SK-N-SH treated with all-trans-retinoic acid at 6 μM for 48 hours (cell line): ENCODE results near the gene SEC14L2.

Experiments
- ATAC-seq: fragments of 200-7000 bp; cut with Tn5 transposase; 3 replicates; pipeline ENCODE4 v1.9.1; 2020; ENCODE audit warnings: mild to moderate bottlenecking, moderate library complexity
- ARNTL ChIP-seq: fragments of 450-650 bp; formaldehyde crosslinking; IDR thresholded peaks from 2 replicates; pipeline ENCODE4 v1.5.0; 2020; ENCODE audit warnings: low read depth, mild to moderate bottlenecking, moderate library complexity, borderline replicate concordance
- BACH2 ChIP-seq: fragments of 250-450 bp; sonication (Bioruptor Pico); IDR thresholded peaks from 2 replicates; pipeline ENCODE4 v1.9.0; 2021; ENCODE audit warnings: mild to moderate bottlenecking, borderline replicate concordance
- CREB5 ChIP-seq: fragments of 250-450 bp; sonication (Bioruptor Pico); IDR thresholded peaks from 2 replicates; pipeline ENCODE4 v1.5.1; 2020; ENCODE audit warnings: low read depth, mild to moderate bottlenecking, moderate library complexity
- CSDC2 ChIP-seq: fragments of 250-450 bp; sonication (Bioruptor Pico); IDR thresholded peaks from 2 replicates; pipeline ENCODE4 v1.5.0; 2020; ENCODE audit warnings: mild to moderate bottlenecking, moderate library complexity
- CSRNP3 ChIP-seq: fragments of 250-450 bp; sonication (Bioruptor Pico); IDR thresholded peaks from 2 replicates; pipeline ENCODE4 v1.5.1; 2021; ENCODE audit warnings: mild to moderate bottlenecking, moderate library complexity
- ESRRG ChIP-seq: fragments of 250-450 bp; sonication (Bioruptor Pico); IDR thresholded peaks from 2 replicates; pipeline ENCODE4 v1.6.1; 2021; ENCODE audit warnings: mild to moderate bottlenecking
- GLIS3 ChIP-seq: fragments of 250-450 bp; sonication (Bioruptor Pico); IDR thresholded peaks from 2 replicates; pipeline ENCODE4 v1.5.0; 2020; ENCODE audit warnings: mild to moderate bottlenecking, moderate library complexity
- ISL1 ChIP-seq: fragments of 250-450 bp; sonication (Bioruptor Pico); IDR thresholded peaks from 2 replicates; pipeline ENCODE4 v2.1.2; 2022; ENCODE audit warnings: mild to moderate bottlenecking, moderate library complexity
- OSR1 ChIP-seq: fragments of 250-450 bp; sonication (Bioruptor Pico); IDR thresholded peaks from 2 replicates; pipeline ENCODE4 v1.8.0; 2022; ENCODE audit warnings: moderate library complexity, mild to moderate bottlenecking, inconsistent platforms
- PATZ1 ChIP-seq: fragments of 250-450 bp; sonication (Bioruptor Pico); IDR thresholded peaks from 2 replicates; pipeline ENCODE4 v1.8.0; 2020; ENCODE audit warnings: mild to moderate bottlenecking, moderate library complexity, borderline replicate concordance
- POU6F1 ChIP-seq: fragments of 250-450 bp; sonication (Bioruptor Pico); IDR thresholded peaks from 2 replicates; pipeline ENCODE4 v1.8.0; 2021; ENCODE audit warnings: low read depth, mild to moderate bottlenecking, moderate library complexity, borderline replicate concordance
- PPARA ChIP-seq: fragments of 250-450 bp; sonication (Bioruptor Pico); IDR thresholded peaks from 2 replicates; pipeline ENCODE4 v1.5.0; 2020; ENCODE audit warnings: mild to moderate bottlenecking, borderline replicate concordance
- RARB ChIP-seq: fragments of 250-450 bp; sonication (Bioruptor Pico); IDR thresholded peaks from 2 replicates; pipeline ENCODE4 v1.8.0; 2021; ENCODE audit warnings: mild to moderate bottlenecking, moderate library complexity
- SNAI2 ChIP-seq: fragments of 250-450 bp; sonication (Bioruptor Pico); IDR thresholded peaks from 2 replicates; pipeline ENCODE4 v1.5.0; 2020; ENCODE audit warnings: mild to moderate bottlenecking, moderate library complexity
- TCF4 ChIP-seq: fragments of 250-450 bp; sonication (Bioruptor Pico); IDR thresholded peaks from 2 replicates; pipeline ENCODE4 v1.8.0; 2021; ENCODE audit warnings: mild to moderate bottlenecking, moderate library complexity, borderline replicate concordance
- TOX ChIP-seq: fragments of 250-450 bp; sonication (Bioruptor Pico); IDR thresholded peaks from 2 replicates; pipeline ENCODE4 v1.8.0; 2021; ENCODE audit warnings: mild to moderate bottlenecking, moderate library complexity, borderline replicate concordance
- TSHZ2 ChIP-seq: fragments of 250-450 bp; sonication (Bioruptor Pico); IDR thresholded peaks from 2 replicates; pipeline ENCODE4 v1.5.0; 2020; ENCODE audit warnings: mild to moderate bottlenecking, moderate library complexity
- ZC3H10 ChIP-seq: fragments of 250-450 bp; sonication (Bioruptor Pico); IDR thresholded peaks from 2 replicates; pipeline ENCODE4 v1.5.1; 2021; ENCODE audit warnings: mild to moderate bottlenecking, moderate library complexity
- ZFP3 ChIP-seq: fragments of 250-450 bp; sonication (Bioruptor Pico); IDR thresholded peaks from 2 replicates; pipeline ENCODE4 v1.5.0; 2020; ENCODE audit warnings: mild to moderate bottlenecking, moderate library complexity
- ZFP30 ChIP-seq: fragments of 450-650 bp; formaldehyde crosslinking; IDR thresholded peaks from 2 replicates; pipeline ENCODE4 v1.5.0; 2022; ENCODE audit warnings: mild to moderate bottlenecking, moderate library complexity
- ZNF565 ChIP-seq: fragments of 450-650 bp; formaldehyde crosslinking; conservative IDR thresholded peaks from 2 replicates; pipeline ENCODE4 v1.5.0; 2020; ENCODE audit warnings: low read depth, mild to moderate bottlenecking, moderate library complexity

SEC14L2 gene

GRCh38 chr22:30398685-30399680 is 2.2 kb downstream of the SEC14L2 start:
- no peak for ATAC-seq
- TF ChIP-seq ESRRG (CRISPR knock-in tag) = no peak
- no peak for TF ChIP-seq ZC3H10 (CRISPR knock-in tag)
- no peak for TF ChIP-seq RARB (CRISPR knock-in tag)
- TF ChIP-seq BACH2 (CRISPR knock-in tag) = no peak
- no peak for TF ChIP-seq SNAI2 (CRISPR knock-in tag)
- no peak for TF ChIP-seq ZFP30
- TF ChIP-seq CREB5 (CRISPR knock-in tag) = no peak
- TF ChIP-seq PATZ1 (CRISPR knock-in tag) = no peak
- no peak for TF ChIP-seq TOX (CRISPR knock-in tag)
- no peak for TF ChIP-seq ZFP3 (CRISPR knock-in tag)
- no peak for TF ChIP-seq ISL1 (CRISPR knock-in tag)
- no peak for TF ChIP-seq ZNF565 (CRISPR knock-in tag)
- no peak for TF ChIP-seq POU6F1
- TF ChIP-seq GLIS3 (CRISPR knock-in tag) = no peak
- no peak for TF ChIP-seq TCF4

GRCh38 chr22:30399718-30400117 is 2.9 kb downstream of the SEC14L2 start:
- TF ChIP-seq TSHZ2 (CRISPR knock-in tag) (no peak), ZNF565 (CRISPR knock-in tag) (no peak), ZFP3 (CRISPR knock-in tag) (no peak), ISL1 (CRISPR knock-in tag) (no peak), RARB (CRISPR knock-in tag) (no peak), PPARA (CRISPR knock-in tag) (no peak), OSR1 (CRISPR knock-in tag) (no peak), ARNTL (CRISPR knock-in tag) (no peak), CSDC2 (CRISPR knock-in tag) (no peak), SNAI2 (CRISPR knock-in tag) (no peak), ZC3H10 (CRISPR knock-in tag) (no peak), POU6F1 (no peak), ZFP30 (no peak), CSRNP3 (CRISPR knock-in tag) (no peak), CREB5 (CRISPR knock-in tag) (no peak), PATZ1 (CRISPR knock-in tag) (no peak)
- ATAC-seq = no peak
